ENCODE results near the gene TARBP2.
A peak's percentile ranks its signal among the peaks of the same experiment; 100 is the strongest.

TARBP2 gene

GRCh38 chr12:53496752-53497032 lies 4.4 kb upstream of the TARBP2 start:
- no peak for DNase-seq (ENCODE audit: low spot score)

- no peak for DNase-seq (ENCODE audit: low spot score)
These were observed 3.6 kb upstream of the TARBP2 start for GRCh38 chr12:53497461-53497860.

- no peak for DNase-seq (ENCODE audit: low spot score)
These were observed 2.9 kb upstream of the TARBP2 start for GRCh38 chr12:53498235-53498630.

GRCh38 chr12:53499266-53500141 lies 1.6 kb upstream of the TARBP2 start, which contains the start of gene MAP3K12:
MAP3K12 (minus strand) TSS chr12:53499458; CDS start chr12:53487391, 12,067 bp downstream.
- DNase-seq (ENCODE audit: low spot score), result no peak

- no peak for DNase-seq (ENCODE audit: low spot score)
These were observed 824 bp upstream of the TARBP2 start for GRCh38 chr12:53500142-53500775.

GRCh38 chr12:53501615-53502181 lies 615 bp downstream of the TARBP2 start:
- DNase-seq (ENCODE audit: low spot score), result no peak

GRCh38 chr12:53502331-53502730 lies 1.2 kb downstream of the TARBP2 start:
- DNase-seq (ENCODE audit: low spot score), result no peak

GRCh38 chr12:53502983-53503728 lies 2.1 kb downstream of the TARBP2 start:
- no peak for DNase-seq (ENCODE audit: low spot score)

GRCh38 chr12:53504004-53504920 lies 3.2 kb downstream of the TARBP2 start:
- DNase-seq (ENCODE audit: low spot score), result no peak

GRCh38 chr12:53505086-53505485 lies 4.0 kb downstream of the TARBP2 start:
- DNase-seq (ENCODE audit: low spot score), result no peak

GRCh38 chr12:53505555-53506449 lies 4.7 kb downstream of the TARBP2 start:
- no peak for DNase-seq (ENCODE audit: low spot score)

- no peak for DNase-seq (ENCODE audit: low spot score)
These were observed 5.3 kb downstream of the TARBP2 start for GRCh38 chr12:53506450-53506785.

- no peak for DNase-seq (ENCODE audit: low spot score)
These were observed 6.0 kb downstream of the TARBP2 start, which contains the start of gene NPFF for GRCh38 chr12:53506881-53507602. NPFF (minus strand) TSS chr12:53507484; CDS start chr12:53507474, 10 bp downstream.

- no peak for DNase-seq (ENCODE audit: low spot score)
These were observed 6.5 kb downstream of the TARBP2 start for GRCh38 chr12:53507603-53507885.

- DNase-seq (ENCODE audit: low spot score), result peak; percentile 74
These were observed 7.6 kb downstream of the TARBP2 start for GRCh38 chr12:53508534-53509170.

- no peak for DNase-seq (ENCODE audit: low spot score)
These were observed 9.2 kb downstream of the TARBP2 start for GRCh38 chr12:53510181-53510812.

GRCh38 chr12:53513712-53514410 lies 12.8 kb downstream of the TARBP2 start:
- no peak for DNase-seq (ENCODE audit: low spot score)

GRCh38 chr12:53514628-53515290 lies 13.7 kb downstream of the TARBP2 start:
- DNase-seq (ENCODE audit: low spot score), result no peak

All from HuH-7.5 (cell line).